ENCODE measurements around the gene GAA. TPM values are rescaled to one million over a fixed set of nuclear protein-coding genes. Genes with fewer than 3 reads are reported as not detected.

Gene GAA
- total RNA-seq, 2 experiments from 2014 or later: 43.2 to 51.6 TPM

DNA sequence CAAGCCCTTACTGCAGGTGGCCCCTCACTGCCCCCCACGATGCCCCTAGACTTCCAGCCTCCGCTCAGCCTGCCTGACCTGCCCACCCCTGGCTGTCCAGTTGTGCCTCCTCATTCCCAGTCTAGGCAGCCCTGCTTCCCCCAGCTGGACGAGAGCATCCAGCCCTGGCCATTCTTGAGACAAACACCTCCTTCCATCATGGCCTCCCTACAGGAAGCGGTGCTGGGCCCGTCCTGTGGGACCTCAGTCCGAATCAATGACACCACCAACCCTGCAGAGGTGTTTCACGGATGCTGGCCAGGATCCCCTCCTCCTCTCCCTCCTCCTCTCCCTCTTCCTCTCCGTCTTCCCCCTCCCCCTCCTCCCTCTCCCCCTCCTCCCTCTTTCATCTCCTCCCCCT is 36.7 kb upstream of the GAA start:
- Histone ChIP-seq H3K9me2 (ENCODE audit: insufficient read depth, low read length) (no peaks in the 10 kb centered on the region), H3K4me2 (ENCODE audit: low read length) (no peak overlapping the region), H3K36me3 (ENCODE audit: insufficient read depth, low read length) (no peaks in the 10 kb centered on the region), H2AFZ (ENCODE audit: low read length) (no peak overlapping the region), H3K27ac (ENCODE audit: low read depth, low read length, poor library complexity, severe bottlenecking) (no peak overlapping the region), H3K79me2 (ENCODE audit: insufficient read depth, low read depth, low read length) (no peaks in the 10 kb centered on the region), H3K9me3 (ENCODE audit: low read length) (no peaks in the 10 kb centered on the region), H3K4me1 (ENCODE audit: insufficient read depth, low read length, poor library complexity, severe bottlenecking) (no peaks in the 10 kb centered on the region), H4K20me1 (ENCODE audit: insufficient read depth, low read length) (no peaks in the 10 kb centered on the region), H3K4me3 (ENCODE audit: low read depth, low read length, poor library complexity, severe bottlenecking) (no peak overlapping the region)
- intact Hi-C loops (cut with micrococcal nuclease; ENCODE audit: unreplicated experiment): no loop called here
- no peak for DNase-seq (ENCODE audit: low spot score)
- TF ChIP-seq EZH2phosphoT487 (IDR thresholded peaks at IDR 0.05; ENCODE audit: borderline replicate concordance, low read depth, low read length): no peak
- TF ChIP-seq, protein P1, sequence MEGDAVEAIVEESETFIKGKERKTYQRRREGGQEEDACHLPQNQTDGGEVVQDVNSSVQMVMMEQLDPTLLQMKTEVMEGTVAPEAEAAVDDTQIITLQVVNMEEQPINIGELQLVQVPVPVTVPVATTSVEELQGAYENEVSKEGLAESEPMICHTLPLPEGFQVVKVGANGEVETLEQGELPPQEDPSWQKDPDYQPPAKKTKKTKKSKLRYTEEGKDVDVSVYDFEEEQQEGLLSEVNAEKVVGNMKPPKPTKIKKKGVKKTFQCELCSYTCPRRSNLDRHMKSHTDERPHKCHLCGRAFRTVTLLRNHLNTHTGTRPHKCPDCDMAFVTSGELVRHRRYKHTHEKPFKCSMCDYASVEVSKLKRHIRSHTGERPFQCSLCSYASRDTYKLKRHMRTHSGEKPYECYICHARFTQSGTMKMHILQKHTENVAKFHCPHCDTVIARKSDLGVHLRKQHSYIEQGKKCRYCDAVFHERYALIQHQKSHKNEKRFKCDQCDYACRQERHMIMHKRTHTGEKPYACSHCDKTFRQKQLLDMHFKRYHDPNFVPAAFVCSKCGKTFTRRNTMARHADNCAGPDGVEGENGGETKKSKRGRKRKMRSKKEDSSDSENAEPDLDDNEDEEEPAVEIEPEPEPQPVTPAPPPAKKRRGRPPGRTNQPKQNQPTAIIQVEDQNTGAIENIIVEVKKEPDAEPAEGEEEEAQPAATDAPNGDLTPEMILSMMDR (conservative IDR thresholded peaks at IDR 0.05; ENCODE audit: low read length): no peak
- POLR2A ChIA-PET: no interaction called here
- CTCF ChIA-PET (ENCODE audit: unreplicated experiment): no interaction called here
- BruUV-seq (replicated peaks): no TSS peak

DNA sequence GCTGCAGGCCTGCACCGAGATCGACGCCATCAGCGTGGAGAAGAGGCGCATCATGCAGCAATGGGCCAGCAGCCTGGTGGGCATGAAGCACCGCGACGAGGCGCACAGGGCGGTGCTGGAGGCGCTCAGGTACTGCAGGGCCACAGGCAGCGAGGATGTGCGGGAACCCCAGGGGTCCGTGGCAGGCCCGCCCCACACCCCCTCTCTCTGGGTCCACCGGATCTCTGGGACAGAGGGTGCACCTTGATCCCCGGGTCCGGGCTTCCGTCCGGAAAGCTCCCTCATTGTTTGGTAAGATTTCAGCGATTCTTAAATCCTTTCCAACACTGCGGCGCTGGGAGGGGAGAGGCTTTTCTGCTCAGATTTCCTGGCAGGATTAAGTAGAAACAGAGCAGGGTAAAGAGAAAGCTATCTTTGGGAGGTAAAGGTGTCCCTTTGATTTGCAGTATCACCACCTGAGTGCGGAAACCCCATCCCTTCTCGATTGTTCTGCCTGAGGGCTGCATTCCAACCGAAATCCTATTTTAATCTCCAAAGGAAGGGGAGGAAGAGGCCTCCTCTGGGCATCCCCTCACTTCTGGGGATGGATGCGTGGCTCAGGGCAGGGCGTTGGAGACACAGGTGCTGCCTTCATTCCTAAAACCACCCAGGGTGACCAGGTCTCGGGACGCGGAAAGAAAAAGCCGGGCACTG is 35.8 kb upstream of the GAA start:
- Histone ChIP-seq H3K4me2 (ENCODE audit: low read length) (no peak overlapping the region), H4K20me1 (ENCODE audit: insufficient read depth, low read length) (no peaks in the 10 kb centered on the region), H3K4me1 (ENCODE audit: insufficient read depth, low read length, poor library complexity, severe bottlenecking) (no peaks in the 10 kb centered on the region), H3K9me2 (ENCODE audit: insufficient read depth, low read length) (no peaks in the 10 kb centered on the region), H3K79me2 (ENCODE audit: insufficient read depth, low read depth, low read length) (no peaks in the 10 kb centered on the region), H3K4me3 (ENCODE audit: low read depth, low read length, poor library complexity, severe bottlenecking) (no peak overlapping the region), H3K9me3 (ENCODE audit: low read length) (no peaks in the 10 kb centered on the region), H2AFZ (ENCODE audit: low read length) (no peak overlapping the region), H3K27ac (ENCODE audit: low read depth, low read length, poor library complexity, severe bottlenecking) (no peak overlapping the region), H3K36me3 (ENCODE audit: insufficient read depth, low read length) (no peaks in the 10 kb centered on the region)
- no peak for DNase-seq (ENCODE audit: low spot score)
- POLR2A ChIA-PET: no interaction called here
- CTCF ChIA-PET (ENCODE audit: unreplicated experiment): no interaction called here
- intact Hi-C loops (cut with micrococcal nuclease; ENCODE audit: unreplicated experiment): no loop called here
- BruUV-seq (replicated peaks): no TSS peak
- TF ChIP-seq, protein P1 (conservative IDR thresholded peaks at IDR 0.05; ENCODE audit: low read length): no peak
- no peak for TF ChIP-seq EZH2phosphoT487 (IDR thresholded peaks at IDR 0.05; ENCODE audit: borderline replicate concordance, low read depth, low read length)

- Histone ChIP-seq H3K9me2 (ENCODE audit: insufficient read depth, low read length) (no peaks in the 10 kb centered on the region), H3K79me2 (ENCODE audit: insufficient read depth, low read depth, low read length) (no peaks in the 10 kb centered on the region), H3K36me3 (ENCODE audit: insufficient read depth, low read length) (no peaks in the 10 kb centered on the region), H2AFZ (ENCODE audit: low read length) (no peak overlapping the region), H3K4me2 (ENCODE audit: low read length) (no peak overlapping the region), H3K4me1 (ENCODE audit: insufficient read depth, low read length, poor library complexity, severe bottlenecking) (no peaks in the 10 kb centered on the region), H3K27ac (ENCODE audit: low read depth, low read length, poor library complexity, severe bottlenecking) (no peak overlapping the region), H3K4me3 (ENCODE audit: low read depth, low read length, poor library complexity, severe bottlenecking) (no peak overlapping the region), H4K20me1 (ENCODE audit: insufficient read depth, low read length) (no peaks in the 10 kb centered on the region), H3K9me3 (ENCODE audit: low read length) (no peaks in the 10 kb centered on the region)
- DNase-seq (ENCODE audit: low spot score): no peak
- no peak for TF ChIP-seq EZH2phosphoT487 (IDR thresholded peaks at IDR 0.05; ENCODE audit: borderline replicate concordance, low read depth, low read length)
- TF ChIP-seq, protein P1 (conservative IDR thresholded peaks at IDR 0.05; ENCODE audit: low read length): no peak
- no TSS peak for BruUV-seq (replicated peaks)
- ChIA-PET POLR2A (interaction anchor here (0.5 kb wide), 1 partner anchor 342 kb away, joined by 3 read pairs; no protein-coding TSS in a partner anchor), CTCF (ENCODE audit: unreplicated experiment) (no interaction called here)
- intact Hi-C loops (cut with micrococcal nuclease; ENCODE audit: unreplicated experiment): no loop called here
These were observed 33.9 kb upstream of the GAA start for GRCh38 chr17:80067393-80067986.
